ENCODE results near the gene FXYD6. TPM values are rescaled to one million over a fixed set of nuclear protein-coding genes. Genes with fewer than 3 reads are reported as not detected.

The FXYD6 gene
- total and polyA plus RNA-seq, 12 donors, result 22.0 to 65.2 (median 36.1) TPM

GRCh38 chr11:117884994-117885393, 8.5 kb upstream of the FXYD6 start:
- Histone ChIP-seq H3K9me3 (peaks cover 0 to 2% (median 0%) of the 10 kb centered on the region in 11 donors), H3K36me3 (no peaks in the 10 kb centered on the region), H3K4me3 (peak overlapping the region in 1 of 10 donors; percentile 38), H3K27ac (peak overlapping the region in 9 of 10 donors; percentile 67 to 91 (median 79)), H3K4me1 (peaks cover 0 to 35% (median 19%) of the 10 kb centered on the region in 9 donors), H3K27me3 (peaks cover 0 to 4% (median 0%) of the 10 kb centered on the region in 7 donors)
- WGBS, 2 donors, result 69 to 71% methylated on average over 7 of the region's 7 CpGs
- ATAC-seq, result peak in 6 of 8 donors; percentile 15 to 42 (median 31)
- no peak for DNase-seq
- intact Hi-C loops (cut with DNase I), result loop anchor here in 1 of 10 donors (5.0 kb wide), 1 partner anchor 38 kb away; no protein-coding TSS in a partner anchor
- TF ChIP-seq CTCF (IDR thresholded peaks at IDR 0.05), result no peak

GRCh38 chr11:117883063-117883462, 6.6 kb upstream of the FXYD6 start:
- Histone ChIP-seq H3K27me3 (peaks cover 0 to 18% (median 0%) of the 10 kb centered on the region in 7 donors), H3K36me3 (no peaks in the 10 kb centered on the region), H3K4me1 (peaks cover 0 to 36% (median 19%) of the 10 kb centered on the region in 9 donors), H3K9me3 (no peaks in the 10 kb centered on the region), H3K27ac (no peak overlapping the region), H3K4me3 (no peak overlapping the region)
- WGBS, 2 donors, result 88 to 89% methylated on average over 3 of the region's 3 CpGs
- no peak for TF ChIP-seq CTCF (IDR thresholded peaks at IDR 0.05)
- ATAC-seq (no peak), DNase-seq (no peak)
- intact Hi-C loops (cut with DNase I), result no loop called here

GRCh38 chr11:117882311-117882905, 6.0 kb upstream of the FXYD6 start:
- intact Hi-C loops (cut with DNase I), result no loop called here
- peaks cover 0 to 25% (median 0%) of the 10 kb centered on the region in 7 donors for H3K27me3 ChIP-seq
- TF ChIP-seq CTCF (IDR thresholded peaks at IDR 0.05), result no peak
- ATAC-seq (no peak), DNase-seq (no peak)
- no peak overlapping the region for H3K4me3 ChIP-seq
- no peak overlapping the region for H3K27ac ChIP-seq
- peaks cover 0 to 43% (median 23%) of the 10 kb centered on the region in 9 donors for H3K4me1 ChIP-seq
- WGBS, 2 donors, result 30 to 36% methylated on average over 11 of the region's 11 CpGs
- H3K9me3 ChIP-seq, result no peaks in the 10 kb centered on the region
- no peaks in the 10 kb centered on the region for H3K36me3 ChIP-seq

- H3K4me3 ChIP-seq, result no peak overlapping the region
- H3K4me1 ChIP-seq, result peaks cover 0 to 46% (median 29%) of the 10 kb centered on the region in 9 donors
- DNase-seq (no peak), ATAC-seq (no peak)
- intact Hi-C loops (cut with DNase I), result no loop called here
- no peak overlapping the region for H3K27ac ChIP-seq
- H3K36me3 ChIP-seq, result no peaks in the 10 kb centered on the region
- peaks cover 0 to 36% (median 5%) of the 10 kb centered on the region in 7 donors for H3K27me3 ChIP-seq
- no peaks in the 10 kb centered on the region for H3K9me3 ChIP-seq
- 87 to 92% methylated on average over 5 of the region's 5 CpGs for WGBS, 2 donors
- TF ChIP-seq CTCF (IDR thresholded peaks at IDR 0.05), result no peak
Observed at GRCh38 chr11:117881217-117881616, 4.8 kb upstream of the FXYD6 start.

All from heart right ventricle (tissue), 16 donors.